GM12891 (cell line): Measurements from ENCODE around the gene TBC1D4.

Experiments
- PAX5 ChIP-seq: IDR thresholded peaks from 2 replicates; pipeline ENCODE4 v1.6.1; 2011; ENCODE audit warnings: low read length, moderate library complexity, mild to moderate bottlenecking; ENCODE audit not compliant: insufficient read depth, severe bottlenecking
- POLR2A ChIP-seq: IDR thresholded peaks from 2 replicates; pipeline ENCODE4 v1.6.1; 2011; ENCODE audit warnings: low read depth, low read length, control low read depth
- POLR2AphosphoS5 ChIP-seq: IDR thresholded peaks from 2 replicates; pipeline ENCODE4 v1.6.1; 2011; ENCODE audit warnings: low read depth, low read length, control low read depth
- POU2F2 ChIP-seq: IDR thresholded peaks from 2 replicates; pipeline ENCODE4 v1.6.1; 2011; ENCODE audit warnings: low read depth, mild to moderate bottlenecking, control low read depth, low read length, moderate library complexity
- SPI1 ChIP-seq: IDR thresholded peaks from 2 replicates; pipeline ENCODE4 v1.6.1; 2011; ENCODE audit warnings: low read depth, low read length, control low read depth
- TAF1 ChIP-seq: IDR thresholded peaks from 2 replicates; pipeline ENCODE4 v1.6.1; 2011; ENCODE audit warnings: low read depth, low read length, control low read depth

- TF ChIP-seq POLR2A (no peak), POLR2AphosphoS5 (no peak), TAF1 (no peak), PAX5 (no peak), POU2F2 (no peak), SPI1 (no peak)
Measured at GRCh38 chr13:75461314-75461713, 20.7 kb downstream of the TBC1D4 start.
